B cell (primary cell): ENCODE results near the gene ILK.

Experiments used
- CTCF ChIP-seq: fragments of 200-600 bp; IDR thresholded peaks from one replicate; pipeline ENCODE4 v1.8.0; 2022; ENCODE audit warnings: antibody characterized with exemption, mild to moderate bottlenecking
- EZH2 ChIP-seq: IDR thresholded peaks from 2 replicates; pipeline ENCODE4 v1.6.1; 2012; ENCODE audit warnings: borderline replicate concordance, low read depth, mild to moderate bottlenecking, moderate library complexity, low read length; ENCODE audit not compliant: insufficient read depth, poor library complexity, severe bottlenecking

GRCh38 chr11:6604081-6604626 lies 580 bp downstream of the ILK start:
- peak; percentile 29 for TF ChIP-seq CTCF
- TF ChIP-seq EZH2: no peak
